ENCODE results near the gene RGS11.

GRCh38 chr16:289395-289997 is 13.8 kb upstream of the RGS11 start:
- no peak for TF ChIP-seq CTCF (IDR thresholded peaks at IDR 0.05; ENCODE audit: low read depth, low read length)
- no peak for TF ChIP-seq EZH2phosphoT487 (IDR thresholded peaks at IDR 0.05; ENCODE audit: low read depth)

All from OCI-LY3 (cell line).